NOMO-1 treated with DMSO at 0.1 percent for 48 hours (cell line): ENCODE data around the gene WWOX.

Experiments
- DNase-seq: peaks from one replicate; lab custom pipeline; 2025; ENCODE audit not compliant: unreplicated experiment; lab: John Stamatoyannopoulos, UW

WWOX gene

DNA sequence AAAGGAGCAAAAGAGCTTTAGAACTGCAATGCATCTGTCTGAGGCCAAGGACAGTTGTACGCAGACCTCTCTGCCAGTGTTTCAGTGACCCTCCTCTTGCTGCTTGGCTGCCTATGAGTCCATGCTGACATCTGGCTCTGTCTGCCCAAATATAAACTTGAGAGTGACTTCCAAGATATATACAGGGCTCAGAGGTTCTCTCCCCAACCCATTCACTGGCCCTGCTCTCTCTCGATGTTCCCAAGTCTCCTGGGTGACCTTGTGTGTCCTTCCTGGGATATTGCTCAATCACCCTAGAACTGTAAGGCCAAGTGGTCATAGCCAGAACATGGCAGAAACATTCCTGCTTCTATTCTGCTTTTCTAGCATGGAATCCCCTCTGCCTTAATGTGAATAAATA lies 716.3 kb downstream of the WWOX start:
- no peak for DNase-seq

DNA sequence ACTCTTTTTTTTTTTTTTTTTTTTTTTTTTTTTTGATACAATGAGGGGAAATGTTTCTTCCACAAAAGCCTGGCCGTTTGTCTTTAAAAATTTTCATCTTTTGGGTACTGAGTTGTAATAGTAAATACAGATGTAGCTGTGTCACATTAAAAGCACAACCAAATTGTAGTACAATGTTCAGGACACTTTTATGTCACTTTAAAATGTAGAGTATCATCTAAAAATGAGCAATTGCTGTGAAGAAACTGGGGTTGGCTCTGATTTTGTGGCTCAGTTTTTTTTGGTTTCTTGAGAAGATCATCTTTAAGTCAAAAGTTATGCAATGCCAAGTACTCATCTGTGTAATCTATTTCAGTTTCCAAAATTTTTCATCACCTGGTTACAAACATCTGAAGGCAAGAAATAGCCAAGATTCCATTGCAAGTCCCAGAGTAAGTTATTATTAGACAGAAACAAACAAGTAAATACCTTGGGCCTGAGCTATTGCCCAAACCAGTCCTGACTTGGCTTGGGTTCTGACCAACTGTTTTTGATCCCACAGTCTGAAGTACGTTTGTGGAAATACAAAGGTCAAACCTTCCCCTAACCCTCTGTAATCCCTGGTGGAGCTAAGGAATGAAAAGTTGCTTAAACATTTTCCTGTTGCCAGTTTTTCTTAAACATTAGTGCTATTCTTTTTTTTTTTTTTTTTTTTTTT lies 717.2 kb downstream of the WWOX start:
- DNase-seq: no peak

DNA sequence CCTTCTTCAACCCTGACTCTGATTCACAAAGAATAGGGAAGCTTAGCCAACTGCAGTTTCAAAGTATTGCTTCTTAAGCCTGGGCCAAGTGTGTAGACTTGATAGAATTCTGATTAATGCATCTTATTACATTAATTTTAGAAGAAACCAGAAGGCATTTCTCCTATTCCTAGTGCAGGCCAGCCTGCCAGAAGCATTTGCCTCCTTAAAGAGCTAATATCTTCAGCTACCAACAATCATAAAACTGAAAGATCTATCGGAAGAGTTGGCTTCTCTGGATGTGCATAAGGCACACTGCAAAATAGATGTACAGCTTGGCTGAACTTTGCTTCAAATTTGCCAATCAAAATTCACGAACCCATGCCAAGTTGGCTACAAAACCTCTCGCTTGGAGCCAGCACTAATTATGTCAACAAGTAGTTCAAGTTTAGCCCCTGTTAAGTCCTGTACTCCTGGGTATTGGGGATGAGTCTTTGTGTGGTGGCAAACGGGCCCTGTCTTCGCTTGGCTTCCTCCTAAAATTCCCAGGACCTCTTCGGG lies 717.8 kb downstream of the WWOX start:
- DNase-seq: no peak

DNA sequence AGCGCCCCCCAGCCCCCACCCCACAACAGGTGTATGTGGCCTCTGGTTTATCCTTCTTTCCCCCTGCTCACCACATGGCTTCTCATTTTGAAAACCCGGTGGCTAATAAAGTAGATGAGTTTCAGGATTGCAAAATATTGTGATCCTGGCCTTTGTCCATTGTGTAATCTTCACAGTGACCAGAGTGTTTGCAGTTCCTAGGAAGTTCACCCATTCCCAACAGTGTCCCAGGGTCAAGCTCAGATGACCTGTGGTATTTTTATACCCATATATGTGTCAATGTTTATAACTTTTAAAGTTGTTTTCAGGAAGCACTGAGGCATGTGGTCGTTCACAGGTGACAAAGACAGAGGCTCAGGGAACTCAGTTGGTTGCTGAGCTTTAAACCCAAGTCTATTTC lies 721.9 kb downstream of the WWOX start:
- no peak for DNase-seq

DNA sequence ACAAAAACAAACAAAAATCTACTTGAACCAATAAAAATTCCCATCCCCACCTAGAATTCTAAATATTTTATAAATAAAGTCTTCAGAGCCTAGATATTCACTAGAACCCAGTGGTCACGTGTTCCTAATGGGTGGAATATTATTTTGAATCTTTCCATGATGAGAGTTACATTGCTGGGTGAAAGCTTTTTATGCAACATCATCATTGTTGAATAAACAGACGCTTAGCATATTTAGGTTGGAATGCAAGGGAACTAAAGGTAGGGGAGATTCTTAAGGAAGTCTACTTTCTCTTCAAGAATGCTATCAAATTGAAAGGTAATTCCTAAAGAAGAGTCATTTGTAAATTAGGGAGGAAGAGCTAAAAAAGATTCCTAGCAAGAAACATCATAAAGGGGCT lies 723.1 kb downstream of the WWOX start:
- DNase-seq: no peak

DNA sequence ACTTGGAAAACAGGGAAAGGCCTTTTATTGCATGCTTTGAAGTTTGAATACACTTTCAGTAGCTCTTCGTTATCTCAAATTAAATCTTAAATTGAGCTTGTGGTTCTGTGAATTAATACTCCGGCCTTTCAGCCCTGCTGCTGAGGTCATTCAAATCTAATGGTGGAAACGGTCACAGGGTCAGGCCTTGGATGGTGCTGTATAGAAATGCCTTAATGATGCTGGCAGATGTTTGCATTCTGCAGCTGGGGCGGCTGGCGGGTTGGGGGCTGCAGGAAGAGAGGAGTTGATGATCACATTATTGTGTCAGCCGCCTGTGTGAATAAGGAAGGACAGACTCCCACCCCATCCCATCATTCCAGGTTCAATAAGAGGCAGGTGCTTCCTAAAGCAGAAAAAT lies 723.6 kb downstream of the WWOX start:
- no peak for DNase-seq

DNA sequence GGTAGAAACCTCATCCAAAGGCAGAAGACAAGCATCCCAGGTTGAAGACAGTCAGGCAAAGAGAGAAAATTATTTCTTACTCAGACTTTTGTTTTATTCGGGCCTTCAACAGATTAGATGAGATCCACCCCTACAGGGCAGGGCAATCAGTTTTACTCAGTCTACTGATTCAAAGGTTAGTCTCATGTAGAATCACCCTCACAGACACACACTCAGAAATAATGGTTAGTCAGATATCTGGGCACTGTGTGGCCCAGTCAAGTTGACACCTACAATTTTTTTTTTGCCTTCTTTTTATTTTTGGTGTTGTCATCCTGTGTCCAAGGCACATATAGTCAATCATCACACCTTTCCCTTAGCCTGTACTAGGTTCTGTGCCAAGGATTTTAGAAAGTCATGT lies 729.8 kb downstream of the WWOX start:
- no peak for DNase-seq

DNA sequence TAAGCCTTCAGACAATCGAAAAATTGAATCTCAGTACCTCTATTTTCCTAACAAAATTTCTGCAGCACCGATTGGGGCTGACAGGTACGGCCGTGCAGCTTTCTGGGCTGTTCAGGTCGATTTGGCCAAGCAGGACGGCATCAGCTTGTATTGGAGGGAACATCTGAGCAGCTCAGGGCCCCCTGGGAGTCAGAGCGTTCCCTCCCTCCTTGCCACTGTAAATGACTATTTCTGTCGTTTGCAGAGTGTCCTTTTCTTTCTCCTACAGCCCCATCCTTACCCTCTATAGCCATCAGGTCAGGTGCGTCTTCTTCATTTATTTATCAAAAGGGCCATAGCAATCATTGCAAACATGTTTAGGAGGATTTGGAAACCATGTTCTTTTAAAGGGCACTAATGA lies 731.1 kb downstream of the WWOX start:
- no peak for DNase-seq

DNA sequence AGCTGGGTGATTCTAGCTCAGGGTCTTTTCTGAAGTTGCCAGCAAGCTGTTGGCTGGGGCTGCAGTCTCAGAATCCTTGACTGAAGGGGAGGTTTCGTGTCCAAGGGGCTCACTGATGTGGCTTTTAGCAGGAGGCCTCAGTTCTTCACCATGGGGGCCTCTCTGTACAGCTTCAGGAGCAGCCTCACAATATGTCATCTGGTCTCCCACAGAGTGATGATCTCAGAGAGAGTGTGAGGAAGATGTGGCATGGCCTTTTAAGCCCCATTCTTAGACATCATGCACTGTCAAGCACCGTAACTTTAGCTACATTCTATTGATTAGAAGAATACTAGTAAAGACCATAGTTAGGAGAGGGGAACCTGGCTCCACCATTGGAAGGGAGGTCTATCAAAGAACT lies 732.6 kb downstream of the WWOX start:
- no peak for DNase-seq

DNA sequence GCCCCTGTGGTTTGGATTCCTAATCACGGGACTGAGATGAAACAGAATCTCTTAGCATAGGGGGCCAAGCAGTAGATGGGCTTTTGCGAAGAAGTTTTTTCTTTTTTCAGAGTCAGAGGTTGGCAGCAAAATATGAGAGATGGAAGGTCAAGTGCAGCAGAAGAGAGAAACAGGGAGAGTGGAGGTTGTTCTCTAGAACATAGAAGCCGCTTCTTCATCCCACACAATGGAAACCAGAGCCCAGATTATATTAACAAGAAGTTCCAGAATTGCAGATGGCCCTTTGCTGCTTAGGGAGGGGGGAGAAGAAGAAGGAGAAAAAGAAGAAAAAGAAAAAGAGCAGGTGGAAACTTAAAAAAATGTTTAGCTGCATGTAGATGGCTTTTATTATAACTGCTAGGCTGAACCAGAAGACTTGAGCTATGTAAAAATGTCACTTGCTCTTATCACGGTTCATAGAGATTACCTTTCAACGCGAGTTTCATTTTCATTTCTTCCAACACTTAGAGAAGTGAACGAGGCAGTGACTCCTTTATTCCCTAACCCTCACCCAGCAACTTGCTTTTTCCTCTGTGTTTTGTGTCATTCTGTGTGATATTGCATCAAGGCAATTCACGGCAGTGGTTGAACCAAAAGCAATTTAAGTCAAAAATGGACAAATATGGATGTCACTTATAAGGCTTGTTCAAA lies 737.5 kb downstream of the WWOX start:
- no peak for DNase-seq

DNA sequence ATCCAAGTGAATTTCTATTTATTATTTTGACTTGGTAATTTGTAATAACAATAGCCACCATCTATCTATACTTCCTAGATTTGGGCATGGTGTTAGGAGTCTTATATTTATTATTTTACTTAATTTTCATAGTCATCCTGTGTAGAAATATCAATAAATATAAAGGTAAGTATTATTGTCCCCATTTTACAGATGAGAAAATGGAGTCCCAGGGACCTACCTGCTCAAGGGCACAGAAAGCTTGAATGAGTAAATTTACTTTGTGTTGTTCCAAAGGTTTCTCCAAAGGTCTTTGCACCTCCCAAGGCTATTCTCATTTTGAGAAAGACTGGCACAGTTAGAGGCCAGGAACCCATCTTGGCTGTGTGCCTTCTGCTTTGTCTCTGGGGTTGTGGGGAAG lies 738.3 kb downstream of the WWOX start:
- DNase-seq: no peak

DNA sequence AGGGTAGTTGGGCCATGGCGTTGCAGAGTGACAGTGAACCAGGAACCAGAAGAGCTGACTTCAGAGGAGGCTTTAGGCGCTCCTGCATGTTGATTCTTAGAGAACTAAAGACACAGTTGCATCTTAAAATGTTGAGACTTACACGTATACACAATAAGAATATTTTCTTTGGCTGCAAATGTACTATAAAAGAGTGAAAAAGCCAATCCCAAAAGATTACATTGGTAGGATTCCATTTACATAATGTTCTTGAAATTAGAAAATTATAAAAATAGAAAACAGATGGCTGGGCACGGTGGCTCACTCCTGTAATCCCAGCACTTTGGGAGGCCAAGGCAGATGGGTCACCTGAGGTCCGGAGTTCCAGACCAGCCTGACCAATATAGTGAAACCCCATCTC lies 738.8 kb downstream of the WWOX start:
- no peak for DNase-seq

DNA sequence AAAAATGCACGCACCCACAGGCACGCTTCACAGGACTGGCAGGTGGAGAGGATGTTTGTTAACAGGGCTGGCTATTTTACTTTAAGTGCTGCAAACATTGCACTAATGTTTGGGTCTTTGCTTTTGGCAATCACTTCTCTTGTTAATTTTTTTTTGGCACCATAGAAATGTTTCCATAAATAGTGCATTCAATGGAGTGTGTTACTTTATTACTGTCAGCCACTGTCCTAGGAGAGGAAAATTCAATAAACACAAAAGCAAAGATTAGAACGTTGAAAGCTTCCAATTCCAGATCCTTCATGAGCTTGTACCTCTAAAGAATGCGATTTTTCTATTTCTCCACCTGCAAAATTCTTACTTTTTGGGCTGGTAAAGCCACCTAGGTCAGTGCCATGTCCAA lies 743.5 kb downstream of the WWOX start:
- DNase-seq: no peak

DNA sequence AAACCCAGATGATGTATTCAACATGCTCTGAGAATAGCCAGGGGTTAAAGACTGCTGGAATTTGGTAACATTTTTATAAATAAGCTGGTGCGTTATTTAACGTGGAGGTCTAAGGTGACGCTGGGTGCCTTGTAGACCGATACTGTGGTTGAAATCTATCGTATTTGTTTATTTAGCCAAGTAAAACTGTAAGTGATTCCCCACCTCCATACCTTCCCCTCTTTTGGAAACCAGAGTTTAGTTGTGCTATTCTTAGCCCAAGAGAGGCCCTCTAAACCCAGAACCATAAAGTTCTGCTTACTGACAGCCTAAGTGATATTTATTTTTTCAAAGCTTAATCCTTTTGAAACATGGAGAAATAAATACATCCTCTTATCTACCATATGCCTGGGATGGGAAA lies 744.5 kb downstream of the WWOX start:
- DNase-seq: no peak

DNA sequence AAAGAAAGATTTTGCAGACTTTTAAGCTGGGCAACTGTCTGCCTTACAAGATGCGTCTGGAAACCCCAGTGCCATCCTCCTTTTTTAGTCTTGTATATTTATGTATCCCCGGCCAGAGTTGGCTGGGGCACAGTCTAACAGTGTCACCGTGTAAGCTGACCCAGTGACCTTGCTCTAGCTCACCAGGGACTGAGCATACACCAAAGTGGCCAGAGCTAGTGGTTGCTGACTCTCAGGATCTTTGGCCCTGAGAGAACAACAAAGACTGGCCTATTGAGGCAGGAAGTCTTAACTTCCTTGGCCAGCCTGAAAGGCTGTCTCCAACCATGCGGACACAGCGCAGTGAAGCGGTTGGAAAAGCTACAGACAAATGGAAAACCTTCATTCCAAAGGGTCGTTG lies 745.2 kb downstream of the WWOX start:
- no peak for DNase-seq

DNA sequence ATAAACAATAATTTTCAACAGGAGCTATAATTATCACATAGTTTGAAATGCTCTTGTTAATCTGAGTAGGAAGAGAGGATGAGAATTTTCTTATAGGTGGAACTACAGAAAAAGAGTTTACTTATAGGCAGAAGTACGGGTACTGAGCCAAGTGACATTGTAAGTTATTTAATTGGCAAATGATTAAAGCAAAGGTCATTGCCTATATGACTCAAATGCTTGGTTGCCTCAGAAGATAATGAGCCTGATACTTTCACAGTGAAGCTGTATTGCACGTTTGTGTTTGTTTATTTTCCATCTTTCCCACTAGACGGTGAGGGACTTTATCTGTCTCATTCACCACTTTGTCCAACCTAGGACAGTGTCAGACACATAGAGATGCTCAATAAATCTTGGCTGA lies 751.8 kb downstream of the WWOX start:
- DNase-seq: no peak

DNA sequence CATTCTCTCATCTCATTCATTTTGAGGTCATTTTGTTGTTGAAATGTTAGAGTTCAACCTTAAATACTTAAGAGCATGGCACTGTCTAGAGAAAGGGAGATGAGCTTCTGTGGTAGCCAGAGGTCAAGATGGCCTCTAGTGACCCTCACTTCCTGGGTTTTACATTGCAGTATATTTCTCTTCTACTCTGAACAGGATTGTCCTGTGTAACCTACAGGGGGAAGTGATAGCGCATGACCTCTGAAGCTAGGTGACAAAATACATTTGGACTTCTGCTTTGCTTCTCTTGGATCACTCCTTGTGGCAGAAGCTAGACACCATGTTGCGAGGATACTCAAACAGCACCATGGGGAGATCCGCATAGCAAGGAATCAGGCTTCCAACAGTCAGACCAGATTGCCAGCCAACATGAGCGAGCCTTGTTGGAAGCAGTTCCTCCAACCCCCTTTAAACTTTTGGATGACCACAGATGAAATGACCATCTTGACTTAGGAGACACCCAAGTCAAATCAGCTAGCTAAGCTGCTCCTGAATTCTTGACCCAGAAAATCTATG lies 752.7 kb downstream of the WWOX start:
- no peak for DNase-seq

DNA sequence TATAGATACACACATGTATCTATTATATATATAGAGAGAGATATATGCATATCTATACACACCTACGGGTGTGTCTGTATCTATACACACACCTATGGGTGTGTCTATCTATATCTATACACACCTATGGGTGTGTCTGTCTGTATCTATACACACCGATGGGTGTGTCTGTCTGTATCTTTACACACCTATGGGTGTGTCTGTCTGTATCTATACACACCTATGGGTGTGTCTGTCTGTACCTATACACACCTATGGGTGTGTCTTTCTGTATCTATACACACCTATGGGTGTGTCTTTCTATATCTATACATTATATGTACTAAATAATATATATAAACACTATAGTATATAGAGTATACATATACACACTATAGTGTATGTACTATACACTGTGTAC lies 762.6 kb downstream of the WWOX start:
- no peak for DNase-seq

DNA sequence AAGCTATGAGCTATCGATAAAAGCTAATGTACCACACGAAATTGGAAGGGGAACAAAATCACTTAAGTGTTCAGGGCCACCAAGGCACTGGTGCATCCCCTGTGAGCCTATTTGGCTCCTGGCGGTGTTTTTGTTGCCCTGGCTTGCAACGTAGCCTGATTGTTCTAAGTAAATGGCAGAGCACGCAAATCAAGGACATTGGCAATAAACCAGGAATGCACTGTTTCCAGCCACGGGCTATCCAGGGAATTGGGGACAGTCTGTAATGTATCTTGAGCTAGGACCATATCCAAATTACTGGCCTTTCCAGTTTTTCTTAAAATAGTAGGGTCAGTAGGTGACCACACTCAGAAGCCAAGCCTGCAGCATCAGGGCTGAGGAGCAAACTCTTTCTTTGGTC lies 767.1 kb downstream of the WWOX start:
- DNase-seq: no peak

DNA sequence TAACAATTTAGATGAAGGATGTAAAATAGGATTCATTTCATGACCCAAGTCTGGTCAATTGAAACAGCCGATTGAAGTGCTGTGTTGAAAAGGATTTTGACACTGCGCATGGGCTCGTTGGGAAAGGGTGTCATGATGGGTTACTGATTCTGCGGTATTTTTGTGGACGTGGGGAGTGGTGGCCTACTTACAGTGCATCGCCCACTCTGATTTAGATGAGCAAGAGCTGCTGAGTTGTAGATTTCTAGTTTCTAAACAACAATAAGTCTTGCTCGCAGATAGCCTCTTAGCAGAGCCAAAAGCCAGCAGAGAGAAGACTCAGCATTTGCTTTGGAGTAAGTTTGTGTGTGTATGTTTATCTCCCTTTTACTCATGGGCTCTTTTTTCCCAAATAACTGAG lies 770.0 kb downstream of the WWOX start:
- DNase-seq: no peak

DNA sequence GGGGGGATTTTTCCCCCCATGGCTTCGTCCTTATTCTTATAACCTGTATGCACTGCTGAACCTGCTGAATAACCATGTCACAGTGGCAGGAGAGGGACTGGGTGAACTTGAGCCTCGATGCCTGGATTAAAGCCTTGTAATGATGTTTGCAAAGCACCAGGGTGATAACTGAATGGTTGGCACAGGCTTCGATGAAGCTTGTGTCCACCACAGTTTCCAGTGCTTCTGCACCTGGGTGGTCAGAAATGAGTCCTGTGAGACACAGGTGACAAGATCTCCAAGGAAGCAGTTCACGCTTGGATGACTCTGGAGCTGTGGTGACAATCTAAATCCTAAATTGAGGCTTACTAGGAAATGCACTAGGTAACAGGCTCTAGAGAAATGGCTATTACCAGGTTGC lies 771.8 kb downstream of the WWOX start:
- no peak for DNase-seq

DNA sequence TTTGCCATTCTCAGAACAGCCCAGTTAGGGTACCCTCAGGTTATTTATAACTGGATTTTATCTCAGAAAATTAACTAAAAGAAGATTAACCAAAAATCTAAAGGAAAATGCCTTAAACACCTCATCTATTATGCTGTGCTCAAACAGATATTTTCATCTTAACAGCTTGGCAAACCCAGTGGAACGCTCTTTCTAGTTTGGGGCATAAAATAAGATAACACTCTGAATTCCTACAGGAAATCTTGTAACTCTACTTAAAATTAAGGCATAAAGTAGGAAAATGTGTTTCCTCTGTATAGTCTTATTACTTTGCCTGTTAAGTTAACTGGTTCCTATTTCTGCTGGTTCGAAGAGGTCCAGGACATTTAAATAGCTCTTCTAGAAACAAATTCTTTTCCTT lies 777.2 kb downstream of the WWOX start:
- no peak for DNase-seq
